NCI-H460 (cell line): ENCODE data around the gene RHAG. TPM values are rescaled to one million over a fixed set of nuclear protein-coding genes. Genes with fewer than 3 reads are reported as not detected.

ENCODE experiments used
- DNase-seq: peaks from one replicate; pipeline ENCODE4 v3.0.0-alpha.2; 2016; ENCODE audit warnings: low read depth; ENCODE audit errors: extremely low read depth
- total RNA-seq: library from RNA; depleted of rRNA; stranded (reverse); fragments of >200 nt; shearing (Covaris generic); gene quantifications from 2 replicates; pipeline ENCODE4 v1.2.3, GENCODE V29; 2014; rRNA removed

RHAG gene
- total RNA-seq, 1 experiment from 2014 or later, result not detected

GRCh38 chr6:49570474-49571079, 66.1 kb downstream of the RHAG start:
- no peak for DNase-seq

GRCh38 chr6:49565855-49566254, 70.8 kb downstream of the RHAG start:
- DNase-seq, result no peak

GRCh38 chr6:49565261-49565660, 71.4 kb downstream of the RHAG start:
- DNase-seq, result no peak

- no peak for DNase-seq
Measured at GRCh38 chr6:49564552-49564951, 72.1 kb downstream of the RHAG start.

- no peak for DNase-seq
Measured at GRCh38 chr6:49563006-49563886, 73.4 kb downstream of the RHAG start.

- no peak for DNase-seq
Measured at GRCh38 chr6:49558238-49558637, 78.4 kb downstream of the RHAG start.

GRCh38 chr6:49557177-49557576, 79.5 kb downstream of the RHAG start:
- DNase-seq, result no peak

GRCh38 chr6:49556429-49556837, 80.2 kb downstream of the RHAG start:
- DNase-seq, result peak; percentile 84

- DNase-seq, result no peak
Measured at GRCh38 chr6:49555951-49556350, 80.7 kb downstream of the RHAG start.

Other genes starting within 250 kb of the RHAG start
- gene MMUT, start 173.6 kb downstream of the RHAG start, total RNA-seq, result 7.1 and 7.5 TPM in 2 replicates
- 6.9 and 8.6 TPM in 2 replicates for gene CENPQ, start 173.5 kb downstream of the RHAG start, total RNA-seq
- gene GLYATL3, start 136.9 kb downstream of the RHAG start, total RNA-seq, result not detected in 2 replicates
- 0.47 TPM in 1 of 2 replicates, not detected in the other for gene C6orf141, start 86.2 kb downstream of the RHAG start, total RNA-seq
- 0.12 TPM in 1 of 2 replicates, not detected in the other for gene CRISP2, start 76.7 kb upstream of the RHAG start, total RNA-seq
- not detected in 2 replicates for gene CRISP3, start 107.5 kb upstream of the RHAG start, total RNA-seq
- gene PGK2, start 150.4 kb upstream of the RHAG start, total RNA-seq, result not detected in 2 replicates
- gene CRISP1, start 229.7 kb upstream of the RHAG start, total RNA-seq, result not detected in 2 replicates